Gastrocnemius medialis (tissue), 4 donors: ENCODE results near the gene KRT75.

ENCODE experiments used
- POLR2A ChIP-seq, 2 donors: fragments of 450-650 bp; IDR thresholded peaks; one replicate each; pipeline ENCODE4 v1.6.1; 2017; ENCODE audit warnings: antibody characterized with exemption in 2 of 2, mild to moderate bottlenecking in 2 of 2, moderate library complexity in 2 of 2
- TF ChIP-seq, protein P1 (sequence below), 5 experiments: fragments of 450-650 bp in 3 of 5; fragments of 200-600 bp in 2 of 5; sonication (generic) in 2 of 5; IDR thresholded peaks in 4 of 5; conservative IDR thresholded peaks in 1 of 5; 1 replicate in 4 of 5; 2 replicates in 1 of 5; pipeline ENCODE4 v1.5.1; 2016 to 2019; ENCODE audit warnings: antibody characterized with exemption in 5 of 5, mild to moderate bottlenecking in 3 of 5, moderate library complexity in 3 of 5

DNA sequence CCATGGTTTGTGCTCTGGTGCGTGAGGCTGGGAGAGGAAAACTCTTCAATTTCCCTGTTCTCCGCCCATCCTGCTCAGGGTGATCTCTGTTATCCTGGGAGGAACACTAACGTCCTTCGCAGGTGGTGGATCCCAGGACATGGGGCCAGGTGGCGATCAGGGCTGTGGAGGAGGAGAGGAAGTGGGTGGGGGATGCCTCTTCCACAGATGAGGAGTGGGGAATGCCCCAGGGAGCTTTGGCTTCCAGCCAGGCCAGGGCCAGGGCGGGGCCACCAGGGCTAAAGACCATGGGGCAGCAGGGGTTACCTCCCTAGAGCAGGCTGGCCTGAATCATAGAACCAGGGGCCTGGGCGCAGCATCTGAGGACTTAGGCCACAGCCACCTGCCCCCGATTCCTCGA is 3.3 kb upstream of the KRT75 start:
- TF ChIP-seq, protein P1, sequence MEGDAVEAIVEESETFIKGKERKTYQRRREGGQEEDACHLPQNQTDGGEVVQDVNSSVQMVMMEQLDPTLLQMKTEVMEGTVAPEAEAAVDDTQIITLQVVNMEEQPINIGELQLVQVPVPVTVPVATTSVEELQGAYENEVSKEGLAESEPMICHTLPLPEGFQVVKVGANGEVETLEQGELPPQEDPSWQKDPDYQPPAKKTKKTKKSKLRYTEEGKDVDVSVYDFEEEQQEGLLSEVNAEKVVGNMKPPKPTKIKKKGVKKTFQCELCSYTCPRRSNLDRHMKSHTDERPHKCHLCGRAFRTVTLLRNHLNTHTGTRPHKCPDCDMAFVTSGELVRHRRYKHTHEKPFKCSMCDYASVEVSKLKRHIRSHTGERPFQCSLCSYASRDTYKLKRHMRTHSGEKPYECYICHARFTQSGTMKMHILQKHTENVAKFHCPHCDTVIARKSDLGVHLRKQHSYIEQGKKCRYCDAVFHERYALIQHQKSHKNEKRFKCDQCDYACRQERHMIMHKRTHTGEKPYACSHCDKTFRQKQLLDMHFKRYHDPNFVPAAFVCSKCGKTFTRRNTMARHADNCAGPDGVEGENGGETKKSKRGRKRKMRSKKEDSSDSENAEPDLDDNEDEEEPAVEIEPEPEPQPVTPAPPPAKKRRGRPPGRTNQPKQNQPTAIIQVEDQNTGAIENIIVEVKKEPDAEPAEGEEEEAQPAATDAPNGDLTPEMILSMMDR (IDR thresholded peaks at IDR 0.05 in 4 of 5, conservative IDR thresholded peaks at IDR 0.05 in 1 of 5) = no peak
- no peak for TF ChIP-seq POLR2A (IDR thresholded peaks at IDR 0.05)
